ENCODE data around the gene STXBP6. TPM values are rescaled to one million over a fixed set of nuclear protein-coding genes. Genes with fewer than 3 reads are reported as not detected.
A peak's percentile ranks its signal among the peaks of the same experiment; 100 is the strongest.

The STXBP6 gene
- total RNA-seq (not detected), total RNA-seq (0 to 0.57 (median 0) reads per million in 172 experiments)
- 0.04 TPM for polyA plus RNA-seq (2013, experiment 1 of 2)
- polyA plus RNA-seq (2013, experiment 2 of 2): 0.52 TPM

- POLR2A ChIA-PET: interaction anchor here (0.7 kb wide), 1 partner anchor 504 kb away, joined by 3 read pairs; no protein-coding TSS in a partner anchor
- Mint-ChIP-seq H3K27me3 (peaks cover 75% of the 10 kb centered on the region), H3K27ac (no peak within 1 kb of the TSS), H3K4me1 (ENCODE audit: low read depth) (peaks cover 5% of the 10 kb centered on the region), H3K4me3 (peak within 1 kb of the TSS; percentile 36), H3K9me3 (no peaks in the 10 kb centered on the region), H3K36me3 (ENCODE audit: low read depth) (no peaks in the 10 kb centered on the region)
- H3K4me3 ChIP-seq (ENCODE audit: low read length): no peak within 1 kb of the TSS
- CTCF ChIA-PET: no interaction called here
- ATAC-seq (ENCODE audit: poor library complexity): no peak
- peaks cover 6% of the 10 kb centered on the region for H3K4me1 ChIP-seq (ENCODE audit: insufficient read depth, low read length)
- peaks cover 44 to 59% of the 10 kb centered on the region in 2 experiments for H3K27me3 ChIP-seq (ENCODE audit: control insufficient read depth in 1 of 2, insufficient read depth in 2 of 2, low read length in 2 of 2)
- H3K27ac ChIP-seq (ENCODE audit: low read depth in 1 of 2, low read length in 2 of 2): no peak within 1 kb of the TSS
- H3K9me3 ChIP-seq (ENCODE audit: control insufficient read depth in 1 of 2, insufficient read depth in 1 of 2, low read length in 2 of 2): peaks cover 0 to 7% of the 10 kb centered on the region in 2 experiments
- DNase-seq: peak in 2 of 14 experiments; percentile 18 to 19
- no peaks in the 10 kb centered on the region for H3K36me3 ChIP-seq (ENCODE audit: insufficient read depth, low read length)
- intact Hi-C loops (cut with DNase I, micrococcal nuclease): no loop called here
- TF ChIP-seq, protein P1, sequence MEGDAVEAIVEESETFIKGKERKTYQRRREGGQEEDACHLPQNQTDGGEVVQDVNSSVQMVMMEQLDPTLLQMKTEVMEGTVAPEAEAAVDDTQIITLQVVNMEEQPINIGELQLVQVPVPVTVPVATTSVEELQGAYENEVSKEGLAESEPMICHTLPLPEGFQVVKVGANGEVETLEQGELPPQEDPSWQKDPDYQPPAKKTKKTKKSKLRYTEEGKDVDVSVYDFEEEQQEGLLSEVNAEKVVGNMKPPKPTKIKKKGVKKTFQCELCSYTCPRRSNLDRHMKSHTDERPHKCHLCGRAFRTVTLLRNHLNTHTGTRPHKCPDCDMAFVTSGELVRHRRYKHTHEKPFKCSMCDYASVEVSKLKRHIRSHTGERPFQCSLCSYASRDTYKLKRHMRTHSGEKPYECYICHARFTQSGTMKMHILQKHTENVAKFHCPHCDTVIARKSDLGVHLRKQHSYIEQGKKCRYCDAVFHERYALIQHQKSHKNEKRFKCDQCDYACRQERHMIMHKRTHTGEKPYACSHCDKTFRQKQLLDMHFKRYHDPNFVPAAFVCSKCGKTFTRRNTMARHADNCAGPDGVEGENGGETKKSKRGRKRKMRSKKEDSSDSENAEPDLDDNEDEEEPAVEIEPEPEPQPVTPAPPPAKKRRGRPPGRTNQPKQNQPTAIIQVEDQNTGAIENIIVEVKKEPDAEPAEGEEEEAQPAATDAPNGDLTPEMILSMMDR (IDR thresholded peaks at IDR 0.05): no peak
These were observed at the start of gene STXBP6 for GRCh38 chr14:25049568-25050268. Gene STXBP6 (minus strand): TSS chr14:25050147. CDS start chr14:24974818, 75,329 bp downstream.

GRCh38 chr14:25097120-25097519 is 47.2 kb upstream of the STXBP6 start:
- POLR2A ChIA-PET: no interaction called here
- intact Hi-C loops (cut with DNase I, micrococcal nuclease): no loop called here
- TF ChIP-seq, protein P1 (IDR thresholded peaks at IDR 0.05): no peak
- Histone ChIP-seq H3K4me1 (ENCODE audit: insufficient read depth, low read length) (no peaks in the 10 kb centered on the region), H3K27ac (ENCODE audit: low read depth in 1 of 2, low read length in 2 of 2) (no peak overlapping the region), H3K9me3 (ENCODE audit: control insufficient read depth in 1 of 2, insufficient read depth in 1 of 2, low read length in 2 of 2) (peaks cover 0 to 3% of the 10 kb centered on the region in 2 experiments), H3K4me3 (ENCODE audit: low read length) (no peak overlapping the region), H3K36me3 (ENCODE audit: insufficient read depth, low read length) (no peaks in the 10 kb centered on the region), H3K27me3 (ENCODE audit: control insufficient read depth in 1 of 2, insufficient read depth in 2 of 2, low read length in 2 of 2) (peaks cover 4% of the 10 kb centered on the region in 2 experiments)
- Mint-ChIP-seq H3K27me3 (peaks cover 41% of the 10 kb centered on the region), H3K4me1 (ENCODE audit: low read depth) (no peaks in the 10 kb centered on the region), H3K36me3 (ENCODE audit: low read depth) (no peaks in the 10 kb centered on the region), H3K27ac (no peak overlapping the region), H3K9me3 (no peaks in the 10 kb centered on the region), H3K4me3 (no peak overlapping the region)
- DNase-seq (no peak), ATAC-seq (ENCODE audit: poor library complexity) (no peak)
- CTCF ChIA-PET: no interaction called here

- intact Hi-C loops (cut with DNase I, micrococcal nuclease): no loop called here
- H3K36me3 ChIP-seq (ENCODE audit: insufficient read depth, low read length): no peaks in the 10 kb centered on the region
- no peaks in the 10 kb centered on the region for H3K9me3 Mint-ChIP-seq
- no peak overlapping the region for H3K4me3 Mint-ChIP-seq
- no peak overlapping the region for H3K4me3 ChIP-seq (ENCODE audit: low read length)
- no peak overlapping the region for H3K27ac Mint-ChIP-seq
- POLR2A ChIA-PET: no interaction called here
- H3K27ac ChIP-seq (ENCODE audit: low read depth in 1 of 2, low read length in 2 of 2): no peak overlapping the region
- H3K36me3 Mint-ChIP-seq (ENCODE audit: low read depth): no peaks in the 10 kb centered on the region
- DNase-seq (no peak), ATAC-seq (ENCODE audit: poor library complexity) (no peak)
- H3K27me3 ChIP-seq (ENCODE audit: control insufficient read depth in 1 of 2, insufficient read depth in 2 of 2, low read length in 2 of 2): peaks cover 4% of the 10 kb centered on the region in 2 experiments
- peaks cover 48% of the 10 kb centered on the region for H3K27me3 Mint-ChIP-seq
- no peaks in the 10 kb centered on the region for H3K4me1 Mint-ChIP-seq (ENCODE audit: low read depth)
- TF ChIP-seq, protein P1 (IDR thresholded peaks at IDR 0.05): no peak
- H3K9me3 ChIP-seq (ENCODE audit: control insufficient read depth in 1 of 2, insufficient read depth in 1 of 2, low read length in 2 of 2): peaks cover 0 to 3% of the 10 kb centered on the region in 2 experiments
- CTCF ChIA-PET: no interaction called here
- H3K4me1 ChIP-seq (ENCODE audit: insufficient read depth, low read length): no peaks in the 10 kb centered on the region
These were observed 45.9 kb upstream of the STXBP6 start for GRCh38 chr14:25095736-25096437.

Measured in CD4-positive, alpha-beta T cell (primary cell).